GM19455 (cell line): Measurements from ENCODE around the gene ABCC2.

Experiments
- ATAC-seq: cut with Tn5 transposase; IDR thresholded peaks from one replicate; pipeline ENCODE4 v1.9.1; 2021; ENCODE audit not compliant: unreplicated experiment

Gene ABCC2

GRCh38 chr10:99770408-99771045 is 11.9 kb upstream of the ABCC2 start:
- no peak for ATAC-seq

- ATAC-seq = no peak
These were observed 6.6 kb upstream of the ABCC2 start for GRCh38 chr10:99775850-99776249.

DNA sequence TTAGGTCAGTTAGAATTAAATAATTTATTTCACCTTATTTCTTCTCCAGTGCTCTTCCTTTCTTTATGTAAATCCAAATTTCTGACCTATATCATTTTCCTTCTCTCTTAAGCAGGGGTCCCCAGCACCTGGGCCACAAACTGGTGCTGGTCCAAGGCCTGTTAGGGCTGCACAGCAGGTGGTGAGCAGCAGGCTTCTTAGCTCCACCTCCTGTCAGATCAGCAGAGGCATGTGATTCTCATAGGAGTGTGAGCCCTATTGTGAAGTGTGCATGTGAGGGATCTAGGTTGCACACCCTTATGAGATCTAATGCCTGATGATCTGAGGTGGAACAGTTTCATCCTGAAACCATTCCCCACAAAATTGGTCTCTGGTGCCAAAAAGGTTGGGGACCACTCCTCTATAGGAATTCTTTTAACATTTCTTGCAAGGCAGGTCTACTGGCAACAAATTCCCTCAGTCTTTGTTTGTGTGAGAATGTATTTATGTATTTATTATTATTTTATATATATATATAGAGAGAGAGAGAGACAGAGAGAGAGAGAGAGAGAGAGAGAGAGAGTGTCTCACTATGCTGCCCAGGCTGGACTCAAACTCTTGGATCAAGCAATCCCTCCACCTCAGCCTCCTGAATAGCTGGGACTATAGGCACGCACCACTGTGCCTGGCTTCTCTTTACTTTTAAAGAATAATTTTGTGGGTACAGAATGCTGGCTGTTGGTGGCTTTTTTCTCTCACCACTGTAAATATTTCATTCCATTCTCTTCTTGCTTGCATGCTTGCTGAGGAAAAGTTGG is 4.3 kb upstream of the ABCC2 start:
- no peak for ATAC-seq

DNA sequence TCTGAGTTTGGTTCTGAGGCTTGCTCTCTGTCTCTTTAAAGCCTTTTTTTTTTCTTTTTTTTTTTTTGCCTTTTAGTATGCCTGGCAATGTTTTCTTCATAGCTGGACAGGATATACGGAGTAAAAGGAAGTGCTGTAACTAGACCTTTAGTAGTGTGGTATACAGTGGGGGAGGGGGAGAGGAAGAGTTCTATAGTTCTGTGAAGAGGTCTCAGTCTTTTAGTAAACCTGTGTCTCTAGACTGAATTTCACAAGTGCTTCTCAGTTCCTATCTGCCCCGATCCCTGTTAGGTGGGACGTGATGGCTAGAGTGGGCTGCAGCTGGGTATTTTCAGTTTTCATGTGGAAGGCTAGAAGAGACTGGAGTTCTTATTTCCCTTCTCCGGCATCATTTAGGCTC is 3.1 kb upstream of the ABCC2 start:
- ATAC-seq = no peak

DNA sequence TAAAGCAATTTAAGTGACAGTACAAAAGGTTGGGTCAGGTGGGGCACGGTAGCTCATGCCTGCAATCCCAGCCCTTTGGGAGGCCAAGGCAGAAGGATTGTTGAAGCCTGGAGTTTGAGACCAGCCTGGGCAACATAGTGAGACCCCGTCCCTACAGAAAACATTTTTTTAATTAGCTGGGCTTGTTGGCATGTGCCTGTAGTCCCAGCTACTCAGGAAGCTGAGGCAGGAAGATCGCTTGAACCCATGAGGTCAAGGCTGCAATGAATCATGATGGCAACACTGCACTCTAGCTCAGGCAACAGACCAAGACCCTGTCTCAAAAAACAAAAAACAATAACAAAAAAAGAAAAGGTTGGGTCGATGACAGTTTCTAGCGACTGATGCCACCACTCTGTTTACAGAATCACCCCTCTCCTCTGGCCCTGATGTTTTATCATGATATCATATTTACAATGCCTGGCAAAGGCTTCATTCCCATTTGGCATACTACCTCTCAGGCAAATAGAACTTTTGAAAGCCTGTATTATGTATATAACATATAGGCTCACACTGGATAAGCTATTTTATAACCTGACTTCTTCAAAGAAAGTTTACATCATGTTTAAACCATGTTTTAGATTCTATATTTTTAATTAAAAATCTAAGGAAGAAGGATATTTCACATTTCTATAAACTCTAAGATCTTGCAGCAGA is 558 bp upstream of the ABCC2 start:
- ATAC-seq = no peak

- ATAC-seq = no peak
These were observed 1.7 kb downstream of the ABCC2 start for GRCh38 chr10:99784016-99784726.

GRCh38 chr10:99784727-99785441 is 2.4 kb downstream of the ABCC2 start:
- ATAC-seq = no peak

DNA sequence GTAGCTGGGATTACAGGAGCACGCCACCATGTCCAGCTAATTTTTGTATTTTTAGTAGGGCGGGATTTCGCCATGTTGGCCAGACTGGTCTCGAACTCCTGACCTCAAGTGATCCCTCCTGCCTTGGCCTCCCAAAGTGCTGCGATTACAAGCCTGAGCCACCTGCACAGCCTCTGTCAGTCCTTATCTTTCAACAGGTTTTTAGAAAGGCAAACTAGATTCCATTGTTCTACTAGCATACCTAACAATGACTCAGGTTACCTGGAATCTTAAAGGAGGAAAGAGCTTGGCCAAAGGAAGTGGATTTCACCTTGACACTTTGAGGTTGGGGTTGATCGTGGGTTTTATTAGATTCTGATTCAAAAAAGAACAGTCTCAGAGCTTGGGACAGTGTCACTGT is 3.2 kb downstream of the ABCC2 start:
- no peak for ATAC-seq

DNA sequence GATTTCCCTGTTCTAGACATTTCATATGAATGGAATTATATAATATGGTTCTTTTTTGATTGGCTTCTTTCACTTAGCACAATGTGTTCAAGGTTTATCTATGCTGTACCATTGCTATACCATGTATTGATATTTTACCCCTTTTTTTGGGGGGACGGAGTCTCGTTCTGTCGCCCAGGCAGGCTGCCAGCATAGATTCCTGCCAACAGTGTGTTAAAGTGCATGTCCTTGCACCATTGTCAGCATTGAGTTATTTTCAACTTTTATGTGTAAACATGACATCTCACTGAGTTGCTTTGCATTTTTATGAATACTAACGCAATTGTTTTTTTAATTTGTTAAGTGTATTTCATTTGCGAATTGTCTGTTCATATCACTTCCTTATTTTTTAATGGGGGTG is 4.9 kb downstream of the ABCC2 start:
- ATAC-seq = no peak

DNA sequence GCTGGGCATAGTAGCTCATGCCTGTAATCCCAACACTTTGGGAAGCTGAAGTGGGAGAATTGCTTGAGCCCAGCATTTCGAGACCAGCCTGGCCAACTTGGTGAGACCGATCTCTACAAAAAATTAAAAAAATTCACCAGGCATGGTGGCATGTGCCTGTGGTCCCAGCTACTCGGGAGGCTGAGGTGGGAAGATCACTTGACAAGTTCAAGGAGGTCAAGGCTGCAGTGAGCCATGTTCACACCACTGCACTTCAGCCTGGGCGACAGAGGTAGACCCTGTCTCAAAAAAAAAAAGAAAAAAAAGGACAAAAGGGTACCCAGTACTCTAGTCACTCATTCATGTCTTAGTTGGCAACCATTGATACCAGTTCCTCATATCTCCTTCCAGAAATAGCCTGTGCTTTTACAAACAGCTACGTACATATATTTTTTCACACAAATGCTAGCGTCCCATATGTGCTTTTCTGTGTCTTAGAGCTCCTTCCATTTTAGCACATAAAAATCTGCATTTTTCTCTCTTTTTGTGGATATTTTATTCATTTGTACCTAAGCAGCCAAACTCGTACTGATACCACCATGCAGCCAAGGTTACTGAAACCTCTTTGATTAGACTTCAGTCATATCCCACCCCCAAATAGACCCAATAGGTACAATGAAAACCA is 5.5 kb downstream of the ABCC2 start:
- no peak for ATAC-seq

DNA sequence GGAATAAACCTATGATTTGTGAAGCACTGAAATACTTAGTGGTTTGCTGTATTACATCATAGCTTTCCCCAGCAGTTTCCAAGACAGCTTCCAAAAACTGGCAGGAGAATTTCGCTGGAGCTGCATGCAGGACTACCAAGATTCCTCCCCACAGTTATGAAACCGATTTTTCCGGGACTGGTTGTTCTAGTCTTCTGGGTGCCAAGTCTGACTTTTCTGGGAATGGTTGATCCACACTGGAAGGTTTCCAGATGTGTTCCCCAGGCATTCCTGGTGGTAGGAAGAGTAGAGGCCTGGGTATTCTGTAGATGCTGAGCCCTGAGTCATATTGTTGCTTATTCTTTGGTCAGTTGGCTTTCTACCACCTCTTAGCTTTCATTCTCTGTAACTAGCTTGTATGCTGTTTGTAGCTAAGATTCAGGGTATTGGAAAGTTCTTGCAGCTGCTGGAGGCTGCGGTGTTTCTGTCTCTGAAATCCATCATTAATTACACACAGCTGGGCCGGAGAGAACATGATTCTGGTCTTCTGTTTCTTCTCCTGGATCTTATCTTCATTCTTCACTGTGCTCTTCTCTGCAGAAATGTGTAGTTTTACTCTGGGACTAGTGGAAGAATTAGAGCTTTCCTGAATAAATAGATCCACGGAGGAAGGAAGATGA is 6.3 kb downstream of the ABCC2 start:
- ATAC-seq = no peak

- no peak for ATAC-seq
These were observed 9.4 kb downstream of the ABCC2 start for GRCh38 chr10:99791831-99792230.

- no peak for ATAC-seq
These were observed 11.4 kb downstream of the ABCC2 start for GRCh38 chr10:99793819-99794218.

GRCh38 chr10:99796928-99797327 is 14.5 kb downstream of the ABCC2 start:
- no peak for ATAC-seq

GRCh38 chr10:99798031-99798430 is 15.6 kb downstream of the ABCC2 start:
- ATAC-seq = no peak

- no peak for ATAC-seq
These were observed 16.5 kb downstream of the ABCC2 start for GRCh38 chr10:99798920-99799319.

DNA sequence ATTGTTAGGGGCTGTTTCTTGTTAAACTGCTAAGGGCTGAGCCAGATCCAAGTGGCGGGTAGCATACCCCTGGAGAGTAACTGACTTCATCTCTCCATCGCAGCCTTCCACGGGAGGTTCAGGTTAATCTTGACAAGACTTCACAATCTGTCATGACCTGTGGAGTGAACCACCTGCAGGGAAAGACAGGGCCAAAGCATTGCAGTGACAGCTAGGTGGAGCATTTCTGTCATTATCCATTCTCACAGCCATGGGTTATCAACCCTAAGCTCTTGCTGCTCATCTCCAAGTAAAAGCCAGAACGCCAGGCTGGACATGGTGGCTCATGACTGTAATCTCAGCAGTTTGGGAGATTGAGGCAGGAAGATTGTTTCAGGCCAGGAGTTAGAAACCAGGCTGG is 17.2 kb downstream of the ABCC2 start:
- ATAC-seq = no peak

DNA sequence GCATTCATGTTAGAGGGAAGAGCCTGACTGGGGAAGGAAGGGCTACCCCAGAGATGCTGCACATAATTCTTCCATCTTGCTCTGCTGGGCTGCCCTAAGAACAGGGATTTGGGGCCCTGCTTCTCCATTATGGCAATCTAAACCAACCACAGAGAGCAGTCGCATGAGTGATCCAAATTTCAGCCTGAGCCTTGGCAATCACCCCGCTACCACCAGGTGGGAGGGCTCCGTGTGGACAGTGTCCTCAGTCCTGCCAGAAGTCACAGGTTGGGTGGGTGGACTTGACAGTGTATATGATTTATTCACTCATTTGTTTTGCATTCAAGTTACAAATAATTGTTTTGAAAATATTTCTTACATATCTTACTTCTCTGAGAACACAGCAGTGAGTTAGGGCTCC is 22.0 kb downstream of the ABCC2 start:
- ATAC-seq = no peak

GRCh38 chr10:99805190-99805589 is 22.8 kb downstream of the ABCC2 start:
- no peak for ATAC-seq

DNA sequence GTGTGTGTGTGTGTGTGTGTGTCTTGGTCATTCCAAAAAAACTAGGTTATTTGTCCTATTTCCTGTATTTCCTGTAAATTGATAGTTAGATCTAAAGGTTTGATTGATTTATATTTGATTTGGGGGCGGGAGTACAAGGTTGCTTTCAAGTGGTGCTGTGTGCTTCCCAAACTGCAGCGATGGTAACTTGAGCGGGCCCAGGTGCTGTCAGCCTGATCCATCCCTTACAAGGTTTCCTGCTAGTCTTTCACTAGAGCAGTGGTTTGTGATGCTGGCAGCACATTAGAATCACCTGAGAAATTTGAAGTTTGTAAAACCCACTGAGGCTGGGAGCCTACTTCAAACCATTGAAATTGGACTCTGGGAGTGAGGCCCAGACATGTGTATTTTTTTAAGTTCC is 23.7 kb downstream of the ABCC2 start:
- no peak for ATAC-seq
